ENCODE measurements around the gene TIAL1. TPM values are rescaled to one million over a fixed set of nuclear protein-coding genes. Genes with fewer than 3 reads are reported as not detected.

The TIAL1 gene
- total and polyA plus RNA-seq, 2 donors (not counting 1 experiment from before 2014, with no cell fraction given), result 38.5 to 116 TPM

GRCh38 chr10:119613741-119614140 lies 17.0 kb upstream of the TIAL1 start:
- Histone ChIP-seq H3K9ac (ENCODE audit: insufficient read depth, low read length) (no peak overlapping the region), H3K9me3 (ENCODE audit: control insufficient read depth, insufficient read depth, low read depth, low read length) (no peaks in the 10 kb centered on the region), H3K4me2 (ENCODE audit: extremely low read depth, insufficient read depth, low read length) (no peak overlapping the region), H3K27me3 (ENCODE audit: control insufficient read depth, insufficient read depth, low read length) (no peaks in the 10 kb centered on the region), H3K36me3 (ENCODE audit: control insufficient read depth, insufficient read depth, low read length) (no peaks in the 10 kb centered on the region), H4K20me1 (ENCODE audit: control insufficient read depth, extremely low read depth, insufficient read depth, low read length) (no peaks in the 10 kb centered on the region), H2AFZ (ENCODE audit: low read length) (no peak overlapping the region), H3K4me1 (ENCODE audit: control insufficient read depth, extremely low read depth, insufficient read depth, low read length) (no peaks in the 10 kb centered on the region), H3K4me3 (replicated peaks in 1 of 4; ENCODE audit: control extremely low read depth in 1 of 4, insufficient read depth in 1 of 4, low read depth in 3 of 4, low read length in 4 of 4) (no peak overlapping the region), H3K79me2 (ENCODE audit: control insufficient read depth, insufficient read depth, low read length) (no peaks in the 10 kb centered on the region), H3K27ac (ENCODE audit: insufficient read depth, low read length) (no peak overlapping the region)
- no peak for DNase-seq (ENCODE audit: low read depth in 2 of 2)
- TF ChIP-seq CTCF (conservative IDR thresholded peaks at IDR 0.05 in 1 of 2, IDR thresholded peaks at IDR 0.05 in 1 of 2; ENCODE audit: low read depth in 1 of 2, low read length in 2 of 2) (no peak), EZH2 (IDR thresholded peaks at IDR 0.05; ENCODE audit: low read length, missing control alignments) (no peak)

- no peaks in the 10 kb centered on the region for H3K36me3 ChIP-seq (ENCODE audit: control insufficient read depth, insufficient read depth, low read length)
- no peaks in the 10 kb centered on the region for H3K9me3 ChIP-seq (ENCODE audit: control insufficient read depth, insufficient read depth, low read depth, low read length)
- no peak overlapping the region for H3K4me3 ChIP-seq (replicated peaks in 1 of 4; ENCODE audit: control extremely low read depth in 1 of 4, insufficient read depth in 1 of 4, low read depth in 3 of 4, low read length in 4 of 4)
- no peak overlapping the region for H2AFZ ChIP-seq (ENCODE audit: low read length)
- DNase-seq (ENCODE audit: low read depth in 2 of 2), result no peak
- no peaks in the 10 kb centered on the region for H3K79me2 ChIP-seq (ENCODE audit: control insufficient read depth, insufficient read depth, low read length)
- TF ChIP-seq EZH2 (IDR thresholded peaks at IDR 0.05; ENCODE audit: low read length, missing control alignments) (no peak), CTCF (conservative IDR thresholded peaks at IDR 0.05 in 1 of 2, IDR thresholded peaks at IDR 0.05 in 1 of 2; ENCODE audit: low read depth in 1 of 2, low read length in 2 of 2) (no peak)
- no peaks in the 10 kb centered on the region for H3K27me3 ChIP-seq (ENCODE audit: control insufficient read depth, insufficient read depth, low read length)
- H4K20me1 ChIP-seq (ENCODE audit: control insufficient read depth, extremely low read depth, insufficient read depth, low read length), result no peaks in the 10 kb centered on the region
- no peak overlapping the region for H3K27ac ChIP-seq (ENCODE audit: insufficient read depth, low read length)
- H3K4me1 ChIP-seq (ENCODE audit: control insufficient read depth, extremely low read depth, insufficient read depth, low read length), result no peaks in the 10 kb centered on the region
- no peak overlapping the region for H3K4me2 ChIP-seq (ENCODE audit: extremely low read depth, insufficient read depth, low read length)
- no peak overlapping the region for H3K9ac ChIP-seq (ENCODE audit: insufficient read depth, low read length)
Measured at GRCh38 chr10:119611433-119611832, 14.7 kb upstream of the TIAL1 start.

GRCh38 chr10:119609516-119609915 lies 12.8 kb upstream of the TIAL1 start:
- H3K27ac ChIP-seq (ENCODE audit: insufficient read depth, low read length), result no peak overlapping the region
- no peak overlapping the region for H2AFZ ChIP-seq (ENCODE audit: low read length)
- no peak for DNase-seq (ENCODE audit: low read depth in 2 of 2)
- no peaks in the 10 kb centered on the region for H3K27me3 ChIP-seq (ENCODE audit: control insufficient read depth, insufficient read depth, low read length)
- no peaks in the 10 kb centered on the region for H3K9me3 ChIP-seq (ENCODE audit: control insufficient read depth, insufficient read depth, low read depth, low read length)
- H3K4me2 ChIP-seq (ENCODE audit: extremely low read depth, insufficient read depth, low read length), result no peak overlapping the region
- H3K9ac ChIP-seq (ENCODE audit: insufficient read depth, low read length), result no peak overlapping the region
- no peaks in the 10 kb centered on the region for H3K36me3 ChIP-seq (ENCODE audit: control insufficient read depth, insufficient read depth, low read length)
- no peak overlapping the region for H3K4me3 ChIP-seq (replicated peaks in 1 of 4; ENCODE audit: control extremely low read depth in 1 of 4, insufficient read depth in 1 of 4, low read depth in 3 of 4, low read length in 4 of 4)
- no peaks in the 10 kb centered on the region for H3K79me2 ChIP-seq (ENCODE audit: control insufficient read depth, insufficient read depth, low read length)
- TF ChIP-seq EZH2 (IDR thresholded peaks at IDR 0.05; ENCODE audit: low read length, missing control alignments) (no peak), CTCF (conservative IDR thresholded peaks at IDR 0.05 in 1 of 2, IDR thresholded peaks at IDR 0.05 in 1 of 2; ENCODE audit: low read depth in 1 of 2, low read length in 2 of 2) (no peak)
- H3K4me1 ChIP-seq (ENCODE audit: control insufficient read depth, extremely low read depth, insufficient read depth, low read length), result no peaks in the 10 kb centered on the region
- H4K20me1 ChIP-seq (ENCODE audit: control insufficient read depth, extremely low read depth, insufficient read depth, low read length), result no peaks in the 10 kb centered on the region

Data from fibroblast of lung (primary cell).